Measurements from ENCODE around the gene NHLRC4.

DNA sequence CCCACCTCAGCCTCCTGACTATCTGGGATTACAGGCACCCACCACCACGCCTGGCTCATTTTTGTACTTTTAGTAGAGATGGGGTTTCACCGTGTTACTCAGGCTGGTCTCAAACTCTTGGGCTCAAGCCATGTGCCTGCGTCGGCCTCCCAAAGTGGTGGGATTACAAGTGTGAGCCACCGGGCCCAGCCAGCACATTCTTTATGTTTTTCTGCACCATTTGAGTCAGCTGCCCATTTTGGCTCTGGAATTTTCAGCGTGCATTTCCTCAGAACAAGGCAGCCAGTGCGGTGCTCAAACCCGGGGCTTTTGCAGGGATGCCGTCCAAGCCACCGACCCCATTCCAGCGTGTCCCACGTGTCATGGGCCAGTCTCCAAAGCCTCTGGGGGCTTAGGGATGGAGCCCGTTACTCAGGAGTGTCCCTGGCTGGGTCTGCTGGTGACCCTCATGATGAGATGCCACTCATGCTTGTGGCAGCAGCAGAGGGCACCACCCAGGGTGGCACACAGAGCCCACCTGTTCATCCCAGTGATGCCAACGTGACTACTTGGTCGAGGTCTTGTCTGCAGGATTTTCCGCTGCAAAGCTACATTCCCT is 19.3 kb downstream of the NHLRC4 start:
- TF ChIP-seq, protein P1, sequence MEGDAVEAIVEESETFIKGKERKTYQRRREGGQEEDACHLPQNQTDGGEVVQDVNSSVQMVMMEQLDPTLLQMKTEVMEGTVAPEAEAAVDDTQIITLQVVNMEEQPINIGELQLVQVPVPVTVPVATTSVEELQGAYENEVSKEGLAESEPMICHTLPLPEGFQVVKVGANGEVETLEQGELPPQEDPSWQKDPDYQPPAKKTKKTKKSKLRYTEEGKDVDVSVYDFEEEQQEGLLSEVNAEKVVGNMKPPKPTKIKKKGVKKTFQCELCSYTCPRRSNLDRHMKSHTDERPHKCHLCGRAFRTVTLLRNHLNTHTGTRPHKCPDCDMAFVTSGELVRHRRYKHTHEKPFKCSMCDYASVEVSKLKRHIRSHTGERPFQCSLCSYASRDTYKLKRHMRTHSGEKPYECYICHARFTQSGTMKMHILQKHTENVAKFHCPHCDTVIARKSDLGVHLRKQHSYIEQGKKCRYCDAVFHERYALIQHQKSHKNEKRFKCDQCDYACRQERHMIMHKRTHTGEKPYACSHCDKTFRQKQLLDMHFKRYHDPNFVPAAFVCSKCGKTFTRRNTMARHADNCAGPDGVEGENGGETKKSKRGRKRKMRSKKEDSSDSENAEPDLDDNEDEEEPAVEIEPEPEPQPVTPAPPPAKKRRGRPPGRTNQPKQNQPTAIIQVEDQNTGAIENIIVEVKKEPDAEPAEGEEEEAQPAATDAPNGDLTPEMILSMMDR (IDR thresholded peaks at IDR 0.05), result no peak
- TF ChIP-seq POLR2A (IDR thresholded peaks at IDR 0.05), result no peak

Measured in lower leg skin (tissue), 3 donors.